GM19397 (cell line): ENCODE measurements around the gene LRRC8C.

Experiments used
- ATAC-seq: cut with Tn5 transposase; IDR thresholded peaks from one replicate; pipeline ENCODE4 v1.9.1; 2021; ENCODE audit warnings: mild to moderate bottlenecking, moderate library complexity; ENCODE audit not compliant: unreplicated experiment

LRRC8C gene

GRCh38 chr1:89633248-89633799 lies 404 bp downstream of the LRRC8C start:
- peak; percentile 56 for ATAC-seq

- ATAC-seq: no peak
Observed at GRCh38 chr1:89633800-89634625, 1.1 kb downstream of the LRRC8C start.

DNA sequence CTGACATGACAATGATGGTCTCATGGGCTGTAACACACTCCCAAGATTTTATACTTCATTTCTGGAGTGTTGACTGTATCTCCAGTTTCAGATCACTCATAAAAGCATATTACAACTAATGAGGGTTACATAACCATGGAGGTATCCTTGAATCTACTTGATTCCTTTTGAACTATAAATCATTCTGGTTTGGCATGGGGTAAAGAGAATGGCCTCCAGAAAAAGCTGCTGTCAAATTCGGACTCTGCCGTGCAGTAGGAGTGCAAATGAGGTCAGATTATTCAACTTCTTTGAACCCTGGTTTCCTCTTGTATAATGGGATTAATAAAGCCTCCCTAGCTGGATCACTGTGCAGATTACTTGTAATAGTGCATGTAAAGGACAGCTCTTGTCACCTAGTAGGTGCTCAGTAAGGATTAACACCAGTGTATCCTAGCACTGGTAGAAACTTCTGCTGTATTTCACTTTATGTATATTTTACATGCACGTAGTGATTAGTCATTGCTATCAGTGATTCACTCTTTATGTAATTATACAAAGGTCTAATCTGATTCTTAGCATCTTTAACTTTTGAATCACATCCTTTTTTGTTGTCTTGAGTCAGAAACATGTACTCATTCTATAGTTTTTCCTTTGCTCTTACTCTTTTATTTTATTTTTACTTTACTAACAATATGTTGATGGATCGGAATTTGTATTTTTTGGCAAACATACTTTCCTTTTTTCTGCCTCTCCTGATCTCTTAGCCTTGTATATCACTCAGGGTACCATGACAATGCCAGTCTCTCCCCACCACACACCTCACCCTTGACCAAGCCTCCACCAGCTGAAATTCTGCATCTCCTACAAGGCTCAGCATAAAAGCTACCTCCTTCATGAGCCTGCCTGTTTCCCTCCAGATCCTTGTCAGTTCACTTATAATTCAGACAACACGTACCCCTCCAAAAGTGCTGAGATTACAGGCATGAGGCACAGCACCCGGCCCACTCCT lies 3.2 kb downstream of the LRRC8C start:
- no peak for ATAC-seq

DNA sequence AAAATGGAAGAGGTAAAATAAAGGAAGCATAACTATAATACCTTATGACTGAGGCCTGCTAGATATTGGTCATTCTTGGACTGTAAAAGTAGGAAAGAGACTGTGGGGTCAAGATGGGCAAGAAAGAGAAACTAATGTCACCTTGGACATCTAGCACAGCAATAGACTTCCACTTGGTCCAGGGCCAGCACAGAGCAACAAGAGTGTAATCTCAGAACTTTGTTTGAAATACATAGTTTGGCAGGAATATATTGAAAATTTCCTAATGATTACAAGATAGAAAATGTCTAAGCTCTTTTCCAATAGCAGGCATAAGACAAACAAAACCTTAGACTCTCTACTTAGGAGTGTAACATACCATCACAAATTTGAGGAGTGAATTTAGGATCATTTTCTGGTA lies 4.6 kb downstream of the LRRC8C start:
- no peak for ATAC-seq

- ATAC-seq: no peak
Observed at GRCh38 chr1:89640440-89640839, 7.5 kb downstream of the LRRC8C start.

- ATAC-seq: no peak
Observed at GRCh38 chr1:89641781-89642180, 8.9 kb downstream of the LRRC8C start.

- ATAC-seq: no peak
Observed at GRCh38 chr1:89643577-89643976, 10.7 kb downstream of the LRRC8C start.

- no peak for ATAC-seq
Observed at GRCh38 chr1:89644119-89644814, 11.3 kb downstream of the LRRC8C start.

GRCh38 chr1:89646259-89646658 lies 13.3 kb downstream of the LRRC8C start:
- ATAC-seq: no peak

DNA sequence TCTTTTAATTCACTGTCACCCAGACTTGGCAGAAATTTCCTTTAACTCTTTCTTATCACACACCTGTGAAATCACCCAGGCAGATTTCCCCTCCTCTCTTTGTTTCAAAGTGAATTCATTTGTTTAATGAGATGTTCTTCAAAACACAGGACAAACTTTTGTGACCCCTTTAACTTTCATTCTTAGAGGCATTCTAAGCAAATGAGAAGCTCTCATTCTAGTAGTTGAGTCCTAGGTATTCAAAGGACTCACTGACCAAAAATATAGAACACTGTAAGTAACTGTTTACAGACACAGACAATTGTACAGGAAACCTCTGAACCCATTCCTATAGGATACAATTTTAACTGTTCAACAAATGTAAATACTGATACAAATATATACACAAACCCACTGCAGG lies 16.9 kb downstream of the LRRC8C start:
- ATAC-seq: no peak

- no peak for ATAC-seq
Observed at GRCh38 chr1:89652373-89652772, 19.5 kb downstream of the LRRC8C start.

DNA sequence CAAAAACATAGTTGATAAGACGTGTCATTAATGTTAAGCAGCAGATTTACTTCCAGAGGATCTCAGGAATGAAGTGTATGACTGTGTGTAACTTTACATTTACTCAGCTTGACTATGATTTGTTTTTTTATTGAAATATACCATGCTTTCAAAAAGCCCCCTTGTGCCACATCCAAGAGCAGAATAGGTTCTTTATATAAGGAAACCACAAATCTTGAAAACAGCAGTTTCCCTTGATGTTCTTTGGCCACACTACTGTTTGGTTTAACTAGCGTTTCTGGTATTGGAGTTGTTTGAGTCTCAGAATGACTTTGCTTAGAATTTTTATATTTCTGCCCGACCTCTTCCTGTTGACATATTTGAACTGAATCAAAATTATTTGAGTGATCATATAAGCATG lies 25.0 kb downstream of the LRRC8C start:
- ATAC-seq: no peak

- no peak for ATAC-seq
Observed at GRCh38 chr1:89659322-89660081, 26.6 kb downstream of the LRRC8C start.

DNA sequence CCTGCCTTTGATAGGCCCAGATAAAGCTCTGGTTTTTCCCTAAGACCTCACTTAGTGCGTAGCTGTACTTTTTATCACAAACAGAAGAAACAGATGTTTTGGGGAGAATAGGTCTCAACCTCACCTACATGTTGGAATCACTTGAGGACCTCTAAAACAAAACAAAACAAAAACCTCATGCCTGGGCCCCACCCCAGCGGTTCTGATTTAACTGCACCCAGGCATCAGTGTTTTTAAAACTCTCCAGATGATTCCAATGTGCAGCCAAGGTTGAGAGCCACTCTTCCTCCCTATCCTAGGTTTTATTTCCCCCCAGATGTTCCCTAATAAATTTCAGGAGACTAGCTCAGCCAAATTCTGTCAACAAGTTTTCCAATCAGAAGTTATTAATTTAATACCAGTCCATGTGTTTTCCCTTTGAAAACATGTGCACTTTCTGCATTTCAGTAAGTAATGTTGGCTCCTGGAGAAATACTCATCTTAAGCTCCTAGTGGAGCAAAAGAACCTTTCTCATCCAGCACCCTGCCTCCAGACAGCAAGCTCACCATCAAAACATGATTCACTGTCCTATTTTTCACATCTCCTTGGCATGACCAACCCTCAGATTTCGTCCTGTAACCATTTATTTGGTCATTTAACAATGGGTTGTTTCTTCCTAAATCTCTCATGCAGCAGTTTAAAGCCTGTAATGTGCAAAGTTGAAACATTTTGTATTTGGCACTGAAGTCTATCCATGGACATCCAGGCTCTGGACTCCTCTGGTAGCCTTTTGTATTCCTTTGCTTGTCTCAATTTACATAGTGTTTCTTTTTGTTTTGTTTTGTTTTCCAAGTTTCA lies 27.5 kb downstream of the LRRC8C start:
- ATAC-seq: no peak

- ATAC-seq: no peak
Observed at GRCh38 chr1:89665941-89666340, 33.0 kb downstream of the LRRC8C start.

GRCh38 chr1:89666640-89667039 lies 33.7 kb downstream of the LRRC8C start:
- no peak for ATAC-seq

DNA sequence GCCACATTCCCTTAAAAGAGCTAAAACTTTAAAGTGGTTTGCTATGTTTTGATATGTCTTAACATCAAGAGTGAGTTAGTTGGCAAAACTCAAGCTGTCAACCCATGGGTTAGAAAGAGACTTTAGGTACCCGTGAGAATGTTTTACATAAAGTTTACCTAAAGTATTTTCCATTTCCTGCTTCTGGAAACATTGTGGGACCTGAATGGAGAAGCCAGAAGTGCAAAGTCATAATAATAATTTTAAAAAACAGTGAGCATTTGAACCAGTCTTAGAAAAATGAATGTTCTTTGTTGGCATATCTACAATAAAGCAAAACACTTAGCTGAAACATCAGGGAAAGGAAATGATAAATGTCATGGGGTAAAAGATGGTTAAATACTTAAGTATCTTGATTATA lies 34.8 kb downstream of the LRRC8C start:
- ATAC-seq: no peak

GRCh38 chr1:89668961-89669360 lies 36.0 kb downstream of the LRRC8C start:
- no peak for ATAC-seq

GRCh38 chr1:89669441-89669840 lies 36.5 kb downstream of the LRRC8C start:
- no peak for ATAC-seq
